IMR-90 (cell line): ENCODE results near the gene EGFR. TPM values are rescaled to one million over a fixed set of nuclear protein-coding genes. Genes with fewer than 3 reads are reported as not detected.
A peak's percentile ranks its signal among the peaks of the same experiment; 100 is the strongest.

ENCODE experiments used
- ATAC-seq: fragments of 200-7000 bp; cut with Tn5 transposase; 2 replicates; pipeline ENCODE4 v1.9.1; 2020; ENCODE audit warnings: low read depth, mild to moderate bottlenecking, moderate library complexity
- BruUV-seq: library from RNA; stranded (reverse); fragments of 400-500 nt; replicated peaks from 2 replicates; lab custom pipeline; 2021; lab: Mats Ljungman, UMichigan
- CTCF ChIA-PET: fragments of 300-600 bp; formaldehyde crosslinking; extraction: SDS; loops from one replicate; lab custom pipeline; 2021; ENCODE audit warnings: antibody characterized with exemption; lab: Yijun Ruan, JAX
- POLR2A ChIA-PET: fragments of 300-600 bp; sonication (Branson Sonifier 250); formaldehyde crosslinking; loops from one replicate; lab custom pipeline; 2022; ENCODE audit warnings: antibody characterized with exemption; ENCODE audit not compliant: unreplicated experiment; lab: Charles Lee
- DNase-seq: peaks from one replicate; pipeline ENCODE4 v3.0.0; 2013
- H2AFZ ChIP-seq: replicated peaks from 2 replicates; pipeline ENCODE3; 2013; ENCODE audit warnings: low read length, mild to moderate bottlenecking; ENCODE audit not compliant: poor library complexity
- H2AK5ac ChIP-seq: 2 replicates; pipeline ENCODE4 v1.6.1; 2013; ENCODE audit warnings: low read depth, low read length, inconsistent platforms
- H2AK9ac ChIP-seq: replicated peaks from 2 replicates; pipeline ENCODE3; 2013; ENCODE audit warnings: mild to moderate bottlenecking, low read depth, low read length, moderate library complexity; ENCODE audit not compliant: poor library complexity
- H2BK120ac ChIP-seq: 2 replicates; pipeline ENCODE4 v1.6.1; 2013; ENCODE audit warnings: low read depth, low read length, inconsistent platforms
- H2BK15ac ChIP-seq: 3 replicates; pipeline ENCODE4 v1.6.1; 2013; ENCODE audit warnings: low read depth, low read length, inconsistent platforms
- H2BK20ac ChIP-seq: 2 replicates; pipeline ENCODE4 v1.6.1; 2013; ENCODE audit warnings: low read depth, mild to moderate bottlenecking, inconsistent platforms, low read length, moderate library complexity
- H2BK5ac ChIP-seq: 2 replicates; pipeline ENCODE4 v1.6.1; 2013; ENCODE audit warnings: mild to moderate bottlenecking, low read depth, low read length, inconsistent platforms; ENCODE audit not compliant: poor library complexity, severe bottlenecking
- H3K14ac ChIP-seq: replicated peaks from 2 replicates; pipeline ENCODE4 v1.6.1; 2013; ENCODE audit warnings: low read depth, low read length, inconsistent platforms
- H3K18ac ChIP-seq: 2 replicates; pipeline ENCODE4 v1.6.1; 2013; ENCODE audit warnings: low read depth, low read length, control low read depth
- H3K23ac ChIP-seq: 2 replicates; pipeline ENCODE4 v1.6.1; 2013; ENCODE audit warnings: low read depth, low read length, inconsistent platforms
- H3K27ac ChIP-seq: 2 replicates; pipeline ENCODE4 v1.5.1; 2013; ENCODE audit warnings: mild to moderate bottlenecking, control low read depth, low read length; ENCODE audit not compliant: insufficient read depth
- H3K27me3 ChIP-seq: 2 replicates; pipeline ENCODE4 v1.6.1; 2013; ENCODE audit warnings: low read length; ENCODE audit not compliant: control insufficient read depth, insufficient read depth
- H3K36me3 ChIP-seq: 2 replicates; pipeline ENCODE4 v1.6.1; 2013; ENCODE audit warnings: low read length, mixed read lengths; ENCODE audit not compliant: control insufficient read depth, insufficient read depth
- H3K4ac ChIP-seq: 2 replicates; pipeline ENCODE4 v1.6.1; 2013; ENCODE audit warnings: low read depth, low read length, inconsistent platforms
- H3K4me1 ChIP-seq: 2 replicates; pipeline ENCODE4 v1.6.1; 2013; ENCODE audit warnings: low read length, mixed read lengths; ENCODE audit not compliant: control insufficient read depth, insufficient read depth
- H3K4me2 ChIP-seq: 2 replicates; pipeline ENCODE4 v1.6.1; 2013; ENCODE audit warnings: low read depth, mild to moderate bottlenecking, control low read depth, low read length, moderate library complexity
- H3K4me3 ChIP-seq: 2 replicates; pipeline ENCODE4 v1.5.1; 2013; ENCODE audit warnings: low read depth, mild to moderate bottlenecking, control low read depth, low read length, moderate library complexity; ENCODE audit not compliant: insufficient read depth
- H3K56ac ChIP-seq: 2 replicates; pipeline ENCODE4 v1.6.1; 2013; ENCODE audit warnings: low read length, inconsistent platforms; ENCODE audit not compliant: insufficient read depth; ENCODE audit errors: extremely low read depth
- H3K79me1 ChIP-seq, 2 experiments: 2 replicates each; pipeline ENCODE4 v1.6.1; 2013; ENCODE audit warnings: low read length in 2 of 2, inconsistent platforms in 1 of 2, low read depth in 1 of 2
- H3K9ac ChIP-seq: 2 replicates; pipeline ENCODE4 v1.6.1; 2013; ENCODE audit warnings: low read depth, low read length, control low read depth
- H3K9me1 ChIP-seq: 2 replicates; pipeline ENCODE4 v1.6.1; 2013; ENCODE audit warnings: low read length, inconsistent platforms; ENCODE audit not compliant: insufficient read depth
- H3K9me3 ChIP-seq: 2 replicates; pipeline ENCODE4 v1.6.1; 2013; ENCODE audit warnings: low read length; ENCODE audit not compliant: control insufficient read depth, insufficient read depth
- H4K20me1 ChIP-seq: 2 replicates; pipeline ENCODE4 v1.6.1; 2013; ENCODE audit warnings: low read length, inconsistent platforms; ENCODE audit not compliant: insufficient read depth
- H4K5ac ChIP-seq: 2 replicates; pipeline ENCODE4 v1.6.1; 2013; ENCODE audit warnings: mild to moderate bottlenecking, low read depth, low read length, control low read depth
- H4K8ac ChIP-seq, 2 experiments: 2 replicates each; pipeline ENCODE4 v1.6.1; 2013; ENCODE audit warnings: low read depth in 2 of 2, low read length in 2 of 2, control low read depth in 1 of 2, inconsistent platforms in 1 of 2
- H4K91ac ChIP-seq: 2 replicates; pipeline ENCODE4 v1.6.1; 2013; ENCODE audit warnings: low read depth, low read length, inconsistent platforms; ENCODE audit not compliant: insufficient read depth
- CHD1 ChIP-seq: IDR thresholded peaks from 2 replicates; pipeline ENCODE4 v1.6.1; 2012; ENCODE audit warnings: low read depth, low read length, improper control_type of control experiment
- CTCF ChIP-seq: conservative IDR thresholded peaks from 2 replicates; pipeline ENCODE4 v1.5.1; 2012; ENCODE audit warnings: mild to moderate bottlenecking, low read depth, low read length, improper control_type of control experiment
- MAFK ChIP-seq: IDR thresholded peaks from 2 replicates; pipeline ENCODE4 v1.6.1; 2012; ENCODE audit warnings: low read depth, low read length, improper control_type of control experiment
- MAZ ChIP-seq: IDR thresholded peaks from 2 replicates; pipeline ENCODE4 v1.6.1; 2012; ENCODE audit warnings: low read depth, mild to moderate bottlenecking, low read length, improper control_type of control experiment, moderate library complexity, borderline replicate concordance
- NFE2L2 ChIP-seq: fragments of 150-350 bp; IDR thresholded peaks from 2 replicates; pipeline ENCODE4 v1.6.1; 2016; ENCODE audit warnings: low read depth, mild to moderate bottlenecking, low read length
- RAD21 ChIP-seq: IDR thresholded peaks from 2 replicates; pipeline ENCODE4 v1.6.1; 2012; ENCODE audit warnings: low read length, improper control_type of control experiment
- RFX5 ChIP-seq: IDR thresholded peaks from 2 replicates; pipeline ENCODE4 v1.8.0; 2012; ENCODE audit warnings: low read depth, mild to moderate bottlenecking, low read length, moderate library complexity
- SMC3 ChIP-seq: fragments of 150-350 bp; IDR thresholded peaks from 2 replicates; pipeline ENCODE4 v1.6.1; 2016; ENCODE audit warnings: low read depth, mild to moderate bottlenecking, antibody characterized with exemption, low read length, moderate library complexity
- WGBS, 2 experiments: methylation state at CpG; one replicate each; pipeline versions ENCODE4 v1.1.5 to v1.1.7; 2013; ENCODE audit warnings: missing lambda C conversion rate in 2 of 2; ENCODE audit not compliant: insufficient read length in 1 of 2; ENCODE audit errors: extremely low coverage in 2 of 2; 5-methylcytosine and 5-hydroxymethylcytosine counted together
- dilution Hi-C: fragments of 300-500 bp; cut with HindIII; formaldehyde crosslinking; loops from one replicate; pipeline ENCODE4 v1.14.3; 2018; ENCODE audit warnings: low sequenced_read_pairs; ENCODE audit not compliant: unreplicated experiment
- in situ Hi-C: fragments of 300-500 bp; cut with MboI; formaldehyde crosslinking; loops from 3 replicates; pipeline ENCODE4 v1.14.3; 2019; ENCODE audit warnings: low sequenced_read_pairs, inconsistent platforms, mixed read lengths
- intact Hi-C: fragments of 100-400 bp; cut with micrococcal nuclease; formaldehyde crosslinking; loops from 2 replicates; pipeline ENCODE4 v1.10.0; 2022
- polyA plus RNA-seq, 3 experiments: library from polyadenylated mRNA; depleted of rRNA; stranded (reverse); fragments of >200 nt; gene quantifications; 2 replicates each; pipeline ENCODE4 v1.2.3, GENCODE V29; 2012; ENCODE audit warnings: low replicate concordance in 1 of 3
- total RNA-seq: library from RNA; depleted of rRNA; stranded (reverse); fragments of >200 nt; gene quantifications from 2 replicates; pipeline ENCODE4 v1.2.3, GENCODE V29; 2012
- TF ChIP-seq, protein P1 (sequence below): fragments of 150-350 bp; IDR thresholded peaks from 2 replicates; pipeline ENCODE4 v1.6.1; 2017; ENCODE audit warnings: mild to moderate bottlenecking, antibody characterized with exemption, low read length, low read depth

The EGFR gene
- total and polyA plus RNA-seq, 2 of the 4 experiments (the other 2 are of a cell fraction) = 36.9 to 60.4 TPM

DNA sequence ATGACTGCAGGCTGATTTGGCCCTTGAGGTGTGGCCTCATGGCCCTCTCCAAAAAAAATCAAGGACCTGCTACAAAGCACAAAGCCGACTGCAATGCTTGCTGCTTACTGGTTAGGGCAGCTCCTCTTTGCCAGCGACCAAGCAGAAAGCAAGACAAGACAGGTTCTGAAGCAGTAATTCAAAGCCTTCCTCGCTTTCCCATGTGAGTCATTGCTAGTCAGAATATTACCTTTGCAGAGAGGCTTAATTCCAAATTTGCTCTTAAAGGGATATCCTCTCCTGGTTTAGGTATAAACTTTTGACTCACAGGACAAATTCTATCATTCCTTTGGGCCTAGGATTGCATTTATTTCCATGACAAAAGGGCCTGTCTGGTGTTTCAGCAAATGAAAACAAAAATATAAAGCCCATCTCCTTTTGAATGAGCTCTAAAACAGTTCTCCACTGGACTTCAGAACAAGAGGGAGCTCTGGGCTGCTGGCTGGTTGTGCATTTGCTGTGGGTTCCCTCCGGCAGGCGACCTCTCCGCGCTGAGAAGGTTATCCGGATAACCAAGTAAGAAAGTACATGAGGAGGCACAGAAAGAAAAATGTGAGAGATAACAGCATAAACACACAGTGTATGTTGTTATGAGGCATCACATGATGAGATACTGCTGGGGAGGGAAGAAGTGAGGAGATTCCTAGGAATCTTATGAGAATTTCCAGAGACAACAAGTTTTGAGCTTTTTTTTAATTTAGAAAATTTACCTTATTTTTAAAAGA, 90.8 kb downstream of the EGFR start:
- peaks cover 48% of the 10 kb centered on the region for H4K20me1 ChIP-seq
- no peaks in the 10 kb centered on the region for H3K27me3 ChIP-seq
- peak overlapping the region; percentile 34; the same call in 1 of the 2 replicates for H3K27ac ChIP-seq
- no peak overlapping the region for H3K56ac ChIP-seq
- DNase-seq = peak; percentile 68
- H3K14ac ChIP-seq = peak overlapping the region; percentile 49; the same call in 1 of the 2 replicates
- H3K79me1 ChIP-seq = peaks cover 45 to 86% of the 10 kb centered on the region in 2 experiments
- dilution Hi-C loops = no loop called here
- no peak overlapping the region for H3K9ac ChIP-seq
- ATAC-seq = peak; percentile 9
- H3K4me1 ChIP-seq = peaks cover 40% of the 10 kb centered on the region
- no peak overlapping the region for H3K18ac ChIP-seq
- H2AK9ac ChIP-seq = no peak overlapping the region
- POLR2A ChIA-PET = no interaction called here
- TF ChIP-seq SMC3 = no peak
- TF ChIP-seq, protein P1, sequence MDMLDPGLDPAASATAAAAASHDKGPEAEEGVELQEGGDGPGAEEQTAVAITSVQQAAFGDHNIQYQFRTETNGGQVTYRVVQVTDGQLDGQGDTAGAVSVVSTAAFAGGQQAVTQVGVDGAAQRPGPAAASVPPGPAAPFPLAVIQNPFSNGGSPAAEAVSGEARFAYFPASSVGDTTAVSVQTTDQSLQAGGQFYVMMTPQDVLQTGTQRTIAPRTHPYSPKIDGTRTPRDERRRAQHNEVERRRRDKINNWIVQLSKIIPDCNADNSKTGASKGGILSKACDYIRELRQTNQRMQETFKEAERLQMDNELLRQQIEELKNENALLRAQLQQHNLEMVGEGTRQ = peak; percentile 58; the same call in 1 of the 2 replicates
- TF ChIP-seq RAD21 = no peak
- no peak for TF ChIP-seq NFE2L2
- no peak for TF ChIP-seq CHD1
- no peak for TF ChIP-seq RFX5
- TF ChIP-seq CTCF = no peak
- no peak for TF ChIP-seq MAFK
- no peak for TF ChIP-seq MAZ
- no peaks in the 10 kb centered on the region for H3K9me3 ChIP-seq
- peak overlapping the region; percentile 22; the same call in 1 of the 2 replicates for H3K4ac ChIP-seq
- no peak overlapping the region for H3K4me3 ChIP-seq
- H2AFZ ChIP-seq = no peak overlapping the region
- peak overlapping the region; percentile 55 for H2BK5ac ChIP-seq
- CTCF ChIA-PET = interaction anchor here (0.8 to 1.7 kb wide), 3 partner anchors 16 to 146 kb away, joined by 3 to 5 read pairs (median 3); no protein-coding TSS in a partner anchor
- peak overlapping the region; percentile 48 for H3K23ac ChIP-seq
- peak overlapping the region; percentile 27; the same call in 1 of the 2 replicates for H3K4me2 ChIP-seq
- no peak overlapping the region; the same call in 2 of the 3 replicates for H2BK15ac ChIP-seq
- H4K5ac ChIP-seq = no peak overlapping the region
- peak overlapping the region; percentile 5; the same call in 1 of the 2 replicates for H2AK5ac ChIP-seq
- in situ Hi-C loops = no loop called here
- intact Hi-C loops = no loop called here
- peaks cover 37% of the 10 kb centered on the region for H3K9me1 ChIP-seq
- peak overlapping the region; percentile 53; the same call in 1 of the 2 replicates for H2BK120ac ChIP-seq
- peak overlapping the region; percentile 23; the same call in 1 of the 2 replicates for H2BK20ac ChIP-seq
- BruUV-seq = no TSS peak
- H3K36me3 ChIP-seq = no peaks in the 10 kb centered on the region
- peak overlapping the region; percentile 56; the same call in 1 of the 2 replicates for H4K91ac ChIP-seq
- H4K8ac ChIP-seq = peak overlapping the region in 1 of 2 experiments; percentile 56; a peak in 1 of 4 replicates
- WGBS, 2 experiments = no CpG with 5 or more reads among the region's 8 CpGs
